GM12872 (cell line): Measurements from ENCODE around the gene SVIL.

ENCODE experiments used
- TF ChIP-seq, protein P1 (sequence below): IDR thresholded peaks from 3 replicates; pipeline ENCODE4 v1.5.1; 2011; ENCODE audit warnings: low read depth, mild to moderate bottlenecking, low read length, moderate library complexity; ENCODE audit not compliant: insufficient read depth

The SVIL gene

DNA sequence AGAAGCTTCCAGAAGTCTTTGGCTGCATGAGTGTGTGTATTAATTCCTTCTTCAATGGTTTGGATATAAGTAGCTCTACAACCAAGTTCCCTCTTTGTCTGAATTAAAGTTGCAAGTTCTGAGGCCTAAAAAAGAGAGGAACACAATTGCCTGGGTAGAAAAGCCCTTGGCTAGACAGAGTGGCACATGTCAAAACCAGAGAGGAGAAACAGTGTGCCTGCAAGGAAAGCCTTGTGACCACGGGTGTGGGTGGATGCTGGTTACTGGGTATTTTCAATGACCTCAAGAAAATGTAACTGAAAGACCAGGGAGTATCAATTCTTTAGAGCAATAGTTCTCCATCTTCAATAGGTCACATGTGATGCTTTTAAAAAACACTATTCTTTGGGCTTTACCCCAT is 148.3 kb downstream of the SVIL start:
- TF ChIP-seq, protein P1, sequence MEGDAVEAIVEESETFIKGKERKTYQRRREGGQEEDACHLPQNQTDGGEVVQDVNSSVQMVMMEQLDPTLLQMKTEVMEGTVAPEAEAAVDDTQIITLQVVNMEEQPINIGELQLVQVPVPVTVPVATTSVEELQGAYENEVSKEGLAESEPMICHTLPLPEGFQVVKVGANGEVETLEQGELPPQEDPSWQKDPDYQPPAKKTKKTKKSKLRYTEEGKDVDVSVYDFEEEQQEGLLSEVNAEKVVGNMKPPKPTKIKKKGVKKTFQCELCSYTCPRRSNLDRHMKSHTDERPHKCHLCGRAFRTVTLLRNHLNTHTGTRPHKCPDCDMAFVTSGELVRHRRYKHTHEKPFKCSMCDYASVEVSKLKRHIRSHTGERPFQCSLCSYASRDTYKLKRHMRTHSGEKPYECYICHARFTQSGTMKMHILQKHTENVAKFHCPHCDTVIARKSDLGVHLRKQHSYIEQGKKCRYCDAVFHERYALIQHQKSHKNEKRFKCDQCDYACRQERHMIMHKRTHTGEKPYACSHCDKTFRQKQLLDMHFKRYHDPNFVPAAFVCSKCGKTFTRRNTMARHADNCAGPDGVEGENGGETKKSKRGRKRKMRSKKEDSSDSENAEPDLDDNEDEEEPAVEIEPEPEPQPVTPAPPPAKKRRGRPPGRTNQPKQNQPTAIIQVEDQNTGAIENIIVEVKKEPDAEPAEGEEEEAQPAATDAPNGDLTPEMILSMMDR = no peak

DNA sequence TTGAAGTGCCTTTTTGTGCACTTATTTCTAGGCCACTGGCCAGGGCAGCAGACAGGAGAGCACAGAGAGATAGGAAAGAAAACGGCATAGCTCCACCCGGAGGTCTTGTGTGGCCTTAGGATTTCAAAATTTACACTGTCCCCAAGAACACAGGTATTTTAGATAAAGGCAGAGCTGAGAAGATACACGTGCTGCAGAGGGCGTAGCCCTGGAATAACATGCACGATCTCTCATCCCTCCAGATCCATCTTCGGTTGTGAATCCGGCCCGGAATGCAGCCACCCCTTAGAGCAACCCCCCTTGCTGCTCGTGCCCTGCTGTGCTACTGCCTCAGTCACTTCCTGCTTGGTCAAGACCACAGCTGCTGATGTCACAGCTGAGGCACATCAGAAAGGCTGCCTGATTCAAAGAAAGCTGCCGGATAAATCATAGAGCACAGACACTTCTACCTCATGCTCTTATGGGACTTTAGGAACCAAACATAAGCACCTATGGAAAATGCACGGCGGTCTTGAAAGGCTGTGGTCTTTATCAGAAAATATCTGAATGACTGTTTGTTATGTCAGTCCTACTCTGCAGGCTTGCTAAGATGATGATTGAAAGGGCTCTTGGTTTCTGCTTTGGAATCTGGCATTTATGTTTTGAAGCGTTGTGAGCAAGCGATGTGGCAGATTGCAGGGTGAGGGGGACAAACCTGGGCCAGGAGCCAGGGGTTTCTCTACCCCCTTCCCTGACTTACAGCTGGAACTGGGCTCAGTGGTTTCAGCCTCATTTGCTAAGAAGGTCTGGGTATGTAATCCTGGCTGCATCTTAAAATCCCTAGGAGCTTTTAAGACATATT is 152.0 kb downstream of the SVIL start:
- TF ChIP-seq, protein P1 = no peak

DNA sequence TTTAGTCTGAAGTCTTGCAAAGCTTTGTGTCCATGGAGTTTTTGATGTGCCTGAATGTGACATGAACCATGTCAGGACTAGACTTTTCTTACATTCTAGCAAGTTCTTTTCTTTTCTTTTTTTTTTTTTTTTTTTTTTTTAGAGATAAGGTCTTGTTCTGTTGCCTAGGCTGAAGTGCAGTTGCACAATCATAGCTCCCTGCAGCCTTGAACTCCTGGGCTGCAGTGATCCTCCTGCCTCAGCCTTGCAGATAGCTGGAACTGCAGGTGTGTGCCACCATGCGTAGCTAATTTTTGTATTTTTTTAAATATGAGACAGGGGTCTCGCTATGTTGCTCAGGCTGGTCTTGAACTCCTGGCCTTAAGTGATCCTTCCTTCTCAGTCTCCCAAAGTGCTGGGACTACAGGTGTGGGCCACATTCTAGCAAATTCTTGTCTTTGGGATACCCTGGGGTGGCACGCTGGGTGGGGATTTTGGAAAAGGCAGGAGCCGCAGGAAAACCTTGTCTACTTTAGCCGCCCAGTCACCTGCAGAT is 152.8 kb downstream of the SVIL start:
- TF ChIP-seq, protein P1 = no peak

DNA sequence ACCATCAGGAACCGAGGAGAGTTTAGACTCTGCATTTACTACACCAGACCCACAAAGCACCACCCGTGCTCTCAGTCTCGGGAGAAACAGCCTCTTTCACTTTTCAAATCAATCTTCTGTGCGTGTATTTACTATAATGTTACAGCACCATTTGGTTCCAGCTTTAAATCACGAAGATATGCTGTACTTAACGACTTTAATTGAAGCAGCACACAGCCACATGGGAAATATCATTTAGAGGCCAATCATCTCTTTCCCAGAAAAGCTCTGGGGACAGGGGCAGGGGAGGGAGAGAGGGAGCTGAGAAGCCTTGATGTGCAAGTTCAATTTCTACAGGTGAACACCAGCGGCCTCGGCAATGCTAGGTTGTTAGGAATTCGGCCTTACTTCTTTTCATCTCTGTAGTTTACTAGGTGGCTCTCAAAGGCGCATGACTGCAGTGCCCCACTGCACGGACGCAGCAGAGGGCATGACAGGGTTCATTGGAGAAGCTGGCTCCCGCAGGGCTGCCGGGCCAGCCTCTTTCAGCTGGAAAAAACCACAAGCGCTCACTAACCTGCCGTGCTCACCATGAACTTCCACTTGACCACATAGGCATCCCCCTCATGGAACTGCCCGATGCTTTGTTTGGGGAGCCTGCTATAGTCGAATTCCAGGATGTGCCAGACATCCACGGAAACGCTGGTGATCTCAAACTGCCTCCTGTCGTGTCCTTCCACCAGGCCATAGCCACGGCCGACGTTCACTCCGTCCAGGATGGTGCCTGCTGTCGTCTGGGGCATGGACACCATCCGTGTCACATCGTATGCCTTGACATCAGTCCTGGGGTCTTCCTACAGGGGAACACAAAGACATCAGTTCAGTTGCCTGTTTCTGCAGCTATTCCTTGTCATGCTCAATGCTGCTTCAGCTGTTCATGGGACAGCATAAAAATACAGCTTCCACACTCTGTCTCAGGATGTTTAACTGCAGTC is 154.5 kb downstream of the SVIL start:
- TF ChIP-seq, protein P1 = no peak

DNA sequence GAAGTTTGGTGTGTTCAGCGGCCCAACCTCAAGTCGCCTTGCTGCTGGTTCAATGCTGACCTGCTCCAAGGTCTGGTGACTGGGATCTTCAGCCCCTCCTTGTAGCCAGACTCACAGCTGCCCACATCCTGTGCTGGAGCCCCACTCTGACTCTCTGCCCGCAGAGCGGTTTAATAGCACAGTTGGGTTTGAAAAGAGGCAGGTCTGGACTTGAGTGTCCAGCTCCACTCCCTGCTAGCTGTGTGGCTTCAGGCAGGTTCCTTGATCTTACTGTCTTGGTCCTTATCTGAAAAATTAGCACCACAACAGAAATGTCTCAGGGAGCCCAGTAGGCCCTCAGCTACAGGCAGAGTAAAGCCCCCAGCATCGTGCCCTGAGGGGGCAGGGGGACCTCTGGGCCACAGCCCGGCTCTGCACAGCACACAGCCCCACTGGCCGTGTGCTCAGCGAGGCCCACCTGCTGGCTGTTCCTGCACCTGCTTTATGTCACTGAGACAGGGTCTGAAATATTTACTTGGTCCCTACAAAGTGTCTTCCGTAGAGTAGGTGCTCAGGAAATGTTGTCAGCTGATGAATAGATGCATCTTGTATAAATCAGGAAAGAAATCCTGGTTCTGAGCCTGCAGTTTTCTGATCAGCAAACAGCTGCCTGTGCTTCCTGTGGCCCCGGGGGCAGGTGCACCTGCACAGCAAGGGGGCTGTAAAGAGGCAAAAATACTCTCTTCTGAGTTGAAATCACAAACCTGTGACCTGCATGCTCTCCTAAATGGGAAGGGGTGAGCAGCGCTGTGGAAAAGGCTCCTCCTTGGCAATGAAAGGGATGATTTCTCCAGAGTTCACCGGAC is 155.5 kb downstream of the SVIL start:
- TF ChIP-seq, protein P1 = no peak

DNA sequence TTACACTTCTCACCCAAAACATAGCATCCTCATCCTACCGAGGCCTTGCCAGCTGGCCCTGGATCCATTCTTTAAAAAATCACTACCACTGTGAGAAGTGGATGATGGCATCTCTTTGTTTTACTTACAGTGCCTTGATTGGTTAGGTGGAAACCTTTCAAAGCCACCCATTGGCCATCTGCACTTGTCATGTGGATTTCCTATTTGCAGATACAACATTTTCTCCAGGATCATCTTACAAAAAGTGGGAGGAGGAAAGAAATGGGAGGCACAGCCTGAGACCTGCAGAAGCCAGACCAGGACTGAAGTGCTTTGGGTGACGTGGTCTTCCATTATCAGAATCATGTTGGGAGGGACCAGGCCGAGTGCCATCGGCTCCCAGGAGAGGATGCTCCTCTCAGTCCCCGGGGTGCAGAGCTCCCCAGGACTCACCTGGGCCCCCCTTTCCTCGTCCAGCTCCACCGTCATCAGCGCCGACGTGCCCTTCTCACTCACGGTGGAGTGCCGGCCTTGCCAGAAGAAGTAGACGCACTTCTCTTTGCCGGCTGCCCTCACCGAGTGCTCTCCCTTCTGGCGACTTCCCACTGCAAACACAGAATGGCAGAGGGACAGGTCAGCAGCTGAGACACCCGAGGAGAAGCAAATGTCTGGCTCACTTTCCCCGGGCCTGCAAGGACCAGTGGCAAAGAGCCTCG is 161.2 kb downstream of the SVIL start:
- TF ChIP-seq, protein P1 = no peak
